NOMO-1 treated with DMSO at 0.1 percent for 48 hours (cell line): ENCODE data around the gene SCGB1C1.
"Not testable (repeated sequence)": the region's sequence is repeated elsewhere in the genome, so short reads cannot be mapped to it uniquely, and the experiment has no call there.

ENCODE experiments used
- DNase-seq: peaks from one replicate; lab custom pipeline; 2025; ENCODE audit not compliant: unreplicated experiment; lab: John Stamatoyannopoulos, UW

Gene SCGB1C1

DNA sequence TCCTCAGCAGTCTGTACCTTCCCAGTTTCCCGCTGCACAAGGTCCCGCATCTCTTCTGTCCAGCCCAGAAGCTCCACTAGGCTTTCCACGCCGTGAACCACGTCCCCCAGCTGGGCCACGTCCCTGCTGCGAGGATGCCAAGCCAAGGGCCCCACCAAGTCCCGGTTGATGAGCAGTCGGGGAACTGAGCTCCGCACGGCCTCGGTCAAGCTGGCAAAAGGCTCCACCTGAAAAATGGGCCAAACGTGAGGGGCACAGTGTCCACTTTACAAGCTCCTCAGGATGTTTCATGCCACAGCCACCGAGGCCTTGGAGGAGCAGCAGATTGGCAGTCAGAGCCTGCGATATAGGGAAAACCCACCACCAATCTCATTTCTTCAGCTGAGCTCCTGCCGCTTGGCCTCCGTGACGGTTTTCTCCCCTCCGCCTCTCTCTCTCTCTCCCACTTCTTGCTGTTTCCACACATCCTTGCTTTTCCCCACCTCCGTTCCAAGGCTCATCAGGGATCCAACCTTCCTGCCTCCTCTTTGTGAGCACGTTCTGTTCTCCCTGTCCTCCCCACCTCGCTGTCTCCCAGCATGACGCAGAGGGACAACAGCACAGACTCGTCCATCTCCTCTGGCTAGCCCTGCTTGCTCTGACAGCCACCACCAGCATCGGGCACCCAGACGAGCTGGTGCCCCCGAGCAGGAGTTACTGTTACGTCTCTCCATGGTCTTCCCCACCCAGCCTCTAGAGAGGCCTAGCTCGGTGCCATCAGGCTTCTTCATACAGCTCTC is 26.1 kb downstream of the SCGB1C1 start:
- no peak for DNase-seq

DNA sequence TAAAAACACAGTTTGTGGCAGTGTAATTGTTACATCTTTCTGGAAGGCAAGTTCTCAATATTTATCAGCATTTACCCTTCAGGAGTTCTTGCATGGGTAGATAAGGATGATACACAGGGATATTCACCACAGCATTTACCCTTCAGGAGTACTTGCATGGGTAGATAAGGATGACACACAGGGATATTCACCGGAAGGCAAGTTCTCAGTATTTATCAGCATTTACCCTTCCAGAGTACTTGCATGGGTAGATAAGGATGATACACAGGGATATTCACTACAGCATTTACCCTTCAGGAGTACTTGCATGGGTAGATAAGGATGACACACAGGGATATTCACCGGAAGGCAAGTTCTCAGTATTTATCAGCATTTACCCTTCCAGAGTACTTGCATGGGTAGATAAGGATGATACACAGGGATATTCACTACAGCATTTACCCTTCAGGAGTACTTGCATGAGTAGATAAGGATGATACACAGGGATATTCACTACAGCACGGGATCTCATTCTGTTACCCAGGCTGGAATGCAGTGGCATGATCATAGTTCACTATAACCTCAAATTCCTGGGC is 27.9 kb downstream of the SCGB1C1 start:
- not testable (repeated sequence) for DNase-seq

GRCh38 chr11:221539-221938 is 28.7 kb downstream of the SCGB1C1 start:
- no peak for DNase-seq

DNA sequence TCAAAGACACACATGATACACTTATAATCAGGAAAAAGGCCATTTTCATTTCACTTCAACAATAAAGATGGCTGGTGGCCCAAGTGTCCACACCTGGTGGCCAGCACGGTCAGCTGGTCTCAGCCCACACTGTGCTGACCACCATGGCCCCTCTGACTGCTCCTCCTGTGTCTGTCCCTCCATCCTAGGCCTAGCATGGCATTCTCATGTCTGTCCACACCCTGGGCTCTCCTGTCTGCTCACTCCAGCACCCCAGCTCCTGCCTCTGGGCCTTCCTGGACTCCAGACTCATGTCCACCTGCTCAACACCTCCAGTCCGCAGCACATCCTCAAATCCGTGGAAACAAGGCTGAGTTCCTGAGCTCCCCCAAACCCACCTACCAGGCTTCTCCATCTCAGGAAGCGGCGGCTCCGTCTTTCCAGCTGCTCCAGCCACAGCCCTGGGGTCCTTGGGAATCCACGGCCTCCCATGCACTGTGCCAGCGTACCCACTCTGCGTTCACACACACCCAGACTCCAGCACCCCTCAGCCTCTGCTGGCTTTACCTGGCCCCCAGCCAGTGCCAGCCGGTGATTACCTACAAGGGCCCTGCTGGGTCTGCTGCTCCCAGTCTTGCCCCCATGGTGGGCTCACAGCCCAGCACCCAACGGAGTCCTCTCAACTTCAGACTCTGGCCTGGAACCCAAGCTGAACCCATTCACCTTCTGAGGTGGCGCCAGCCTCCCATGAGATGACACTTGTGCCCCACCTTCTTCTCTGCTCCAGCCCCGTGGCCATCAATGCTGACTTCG is 29.3 kb downstream of the SCGB1C1 start:
- no peak for DNase-seq

GRCh38 chr11:223026-223789 is 30.3 kb downstream of the SCGB1C1 start:
- no peak for DNase-seq

- DNase-seq: no peak
Observed at GRCh38 chr11:223884-224283, 31.0 kb downstream of the SCGB1C1 start.

- DNase-seq: no peak
Observed at GRCh38 chr11:224424-224823, 31.5 kb downstream of the SCGB1C1 start.

GRCh38 chr11:225734-226453 is 33.0 kb downstream of the SCGB1C1 start:
- no peak for DNase-seq

- DNase-seq: no peak
Observed at GRCh38 chr11:227824-228379, 35.0 kb downstream of the SCGB1C1 start.

GRCh38 chr11:230431-230830 is 37.6 kb downstream of the SCGB1C1 start:
- DNase-seq: no peak

- DNase-seq: no peak
Observed at GRCh38 chr11:232783-233565, 40.1 kb downstream of the SCGB1C1 start.

GRCh38 chr11:235180-235579 is 42.3 kb downstream of the SCGB1C1 start:
- no peak for DNase-seq

DNA sequence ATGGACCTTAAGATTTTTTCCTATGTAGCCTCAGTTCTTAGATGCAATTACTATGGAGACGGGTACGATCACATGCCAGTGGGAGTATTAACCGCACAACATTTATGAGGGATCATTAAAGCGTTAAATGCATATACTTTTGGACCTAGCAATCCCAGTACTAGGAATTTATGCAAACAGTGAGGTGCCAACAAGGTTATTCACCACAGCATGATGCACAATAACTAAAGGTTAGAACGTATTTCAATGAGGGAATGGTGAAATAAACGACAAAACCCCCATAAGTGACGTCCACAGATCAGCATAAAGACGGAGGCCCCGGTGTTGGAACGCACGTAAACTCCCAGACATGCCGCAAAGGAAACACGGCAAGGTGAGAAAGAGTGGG is 42.7 kb downstream of the SCGB1C1 start:
- peak; percentile 24 for DNase-seq

DNA sequence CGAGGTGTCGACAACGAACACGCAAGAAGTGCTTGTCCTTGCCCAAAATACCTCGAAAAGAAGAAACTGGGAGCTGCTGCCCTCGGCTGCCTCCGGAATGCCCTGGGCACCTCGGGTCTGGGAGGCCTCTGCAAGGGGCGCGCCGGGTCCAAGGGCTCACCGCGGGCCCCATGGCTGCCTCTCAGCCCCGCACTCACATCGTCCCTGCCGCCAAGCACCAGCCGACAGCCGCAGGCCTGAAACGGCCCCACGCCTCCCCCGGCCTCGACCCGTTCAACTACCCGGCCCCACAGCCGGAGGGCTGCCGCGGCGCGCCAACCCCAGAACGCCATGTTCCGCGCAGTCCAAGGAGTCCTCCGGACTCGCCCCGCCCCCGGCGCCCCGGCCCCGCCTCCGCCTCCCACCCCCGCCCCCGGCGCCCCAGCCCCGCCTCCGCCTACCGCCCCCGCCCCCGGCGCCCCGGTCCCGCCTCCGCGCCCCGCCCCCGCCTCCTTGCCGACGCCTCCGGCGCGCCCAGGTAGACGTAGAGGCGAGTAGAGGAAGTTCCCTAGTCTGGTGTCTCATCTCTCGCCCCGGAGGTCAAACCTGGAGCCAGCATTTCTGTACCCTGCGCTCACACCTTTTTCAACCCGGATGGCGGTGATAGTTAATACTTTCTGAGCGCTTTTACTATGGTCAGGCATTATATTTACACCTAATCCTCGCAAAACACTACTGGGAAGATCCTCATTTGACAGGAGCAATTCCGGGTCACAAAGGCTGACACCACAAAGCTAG is 43.3 kb downstream of the SCGB1C1 start, which contains the start of gene SIRT3:
Gene SIRT3 (minus strand): TSS at position 346 of the 777 bp plus-strand sequence. CDS start 14 bp downstream, at position 332.
- peak; percentile 90 for DNase-seq

GRCh38 chr11:236774-237767 is 44.2 kb downstream of the SCGB1C1 start, which contains the start of gene PSMD13:
Gene PSMD13 (plus strand): TSS chr11:236976. CDS start chr11:237050, 74 bp downstream.
- peak; percentile 78 for DNase-seq

- DNase-seq: not testable (repeated sequence)
Observed at GRCh38 chr11:238346-238745, 45.5 kb downstream of the SCGB1C1 start.

GRCh38 chr11:240315-240714 is 47.4 kb downstream of the SCGB1C1 start:
- no peak for DNase-seq
